GM18907 (cell line): ENCODE measurements around the gene GZMH.
"Not testable (repeated sequence)": the region's sequence is repeated elsewhere in the genome, so short reads cannot be mapped to it uniquely, and the experiment has no call there.

Experiments
- ATAC-seq: cut with Tn5 transposase; IDR thresholded peaks from one replicate; pipeline ENCODE4 v1.9.1; 2021; ENCODE audit warnings: mild to moderate bottlenecking, moderate library complexity; ENCODE audit not compliant: unreplicated experiment

Gene GZMH

DNA sequence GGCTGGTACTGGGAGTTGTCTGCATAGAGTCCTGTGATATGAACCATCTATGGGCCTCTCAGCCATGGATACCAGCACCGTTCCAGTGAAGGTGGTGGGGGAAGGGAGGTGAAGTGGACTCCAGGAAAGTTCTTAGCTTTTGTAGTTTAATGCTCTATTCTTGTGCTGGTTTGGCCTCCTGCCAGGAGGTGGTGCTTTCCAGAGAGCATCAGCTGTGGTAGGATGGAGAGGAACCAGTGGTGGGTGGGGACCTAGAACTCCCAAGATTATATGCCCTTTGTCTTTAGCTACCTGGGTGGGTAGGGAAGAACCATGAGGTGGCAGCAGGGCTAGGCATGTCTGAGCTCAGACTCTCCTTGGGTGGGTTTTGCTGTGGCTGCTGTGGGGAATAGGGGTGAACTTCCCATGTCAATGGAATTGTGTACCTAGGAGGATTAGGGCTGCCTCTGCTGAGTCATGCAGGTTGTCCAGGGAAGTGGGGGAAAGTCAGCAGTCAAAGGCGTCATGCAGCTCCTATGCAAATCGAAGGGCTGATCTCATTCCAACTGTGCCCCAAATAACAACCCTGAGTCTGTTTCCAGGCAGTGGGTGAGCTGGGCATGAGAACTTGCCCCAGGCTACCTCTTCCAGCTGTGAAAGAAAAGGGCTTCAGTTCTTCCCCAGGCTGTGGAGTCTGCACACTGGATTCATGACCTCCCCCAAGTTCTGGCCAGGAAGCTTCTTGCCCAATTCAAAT is 14.2 kb downstream of the GZMH start:
- no peak for ATAC-seq

DNA sequence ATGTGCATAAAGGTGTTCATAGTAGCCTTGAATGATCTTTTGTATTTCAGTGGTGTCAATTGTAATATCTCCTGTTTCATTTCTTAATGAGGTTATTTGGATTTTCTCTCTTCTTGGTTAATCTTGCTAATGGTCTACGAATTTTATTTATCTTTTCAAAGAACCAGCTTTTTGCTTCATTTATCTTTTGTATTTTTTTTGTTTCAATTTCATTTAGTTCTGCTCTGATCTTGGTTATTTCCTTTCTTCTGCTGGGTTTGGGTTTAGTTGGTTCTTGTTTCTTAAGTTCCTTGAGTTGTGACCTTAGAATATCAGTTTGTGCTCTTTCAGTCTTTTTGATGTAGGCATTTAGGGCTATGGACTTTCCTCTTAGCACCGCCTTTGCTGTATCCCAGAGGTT is 18.5 kb downstream of the GZMH start:
- ATAC-seq = not testable (repeated sequence)

DNA sequence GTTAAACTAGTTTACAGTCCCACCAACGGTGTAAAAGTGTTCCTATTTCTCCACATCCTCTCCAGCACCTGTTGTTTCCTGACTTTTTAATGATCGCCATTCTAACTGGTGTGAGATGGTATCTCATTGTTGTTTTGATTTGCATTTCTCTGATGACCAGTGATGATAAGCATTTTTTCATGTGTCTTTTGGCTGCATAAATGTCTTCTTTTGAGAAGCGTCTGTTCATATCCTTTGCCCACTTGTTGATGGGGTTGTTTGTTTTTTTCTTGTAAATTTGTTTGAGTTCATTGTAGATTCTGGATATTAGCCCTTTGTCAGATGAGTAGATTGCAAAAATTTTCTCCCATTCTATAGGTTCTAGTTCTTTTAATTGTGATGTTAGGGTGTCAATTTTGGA is 25.1 kb downstream of the GZMH start:
- not testable (repeated sequence) for ATAC-seq

DNA sequence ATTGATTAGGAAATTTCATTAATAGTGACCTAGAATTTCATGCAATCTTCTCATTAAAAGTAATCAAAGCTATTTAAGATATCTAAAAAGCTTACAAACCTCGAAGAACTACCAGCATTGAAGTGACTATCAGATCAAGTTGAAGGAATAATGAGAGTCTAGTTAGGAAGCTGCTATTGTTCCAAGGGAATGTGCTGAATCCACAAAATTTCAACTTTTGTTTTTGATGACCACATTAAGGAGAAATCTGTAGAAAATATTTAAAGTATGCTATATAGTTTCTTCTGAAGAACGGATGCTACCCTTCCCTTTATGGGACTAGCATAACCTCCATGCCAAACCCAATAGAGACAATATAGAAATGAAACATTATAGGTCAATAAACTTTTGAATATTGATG is 30.9 kb downstream of the GZMH start:
- ATAC-seq = no peak

DNA sequence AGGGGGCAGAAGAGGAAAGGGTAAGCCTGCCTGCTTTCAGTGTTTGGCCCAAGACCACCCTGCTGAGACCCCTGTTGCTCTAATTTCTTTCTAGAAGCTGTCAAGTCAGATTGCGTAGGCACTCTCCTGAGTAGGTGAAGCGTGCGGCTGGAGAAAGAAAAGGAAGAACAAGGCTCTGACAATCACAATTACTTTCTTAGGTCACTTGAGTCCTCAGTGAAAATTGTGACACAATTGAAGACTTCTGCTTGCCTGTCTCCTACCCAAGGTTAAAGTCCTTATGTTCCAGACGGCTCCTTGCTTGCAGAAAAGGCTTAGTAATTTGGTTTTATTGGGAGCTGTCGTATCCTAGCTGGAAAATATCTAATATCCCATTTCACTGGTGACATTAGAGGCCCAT is 32.7 kb downstream of the GZMH start:
- no peak for ATAC-seq

DNA sequence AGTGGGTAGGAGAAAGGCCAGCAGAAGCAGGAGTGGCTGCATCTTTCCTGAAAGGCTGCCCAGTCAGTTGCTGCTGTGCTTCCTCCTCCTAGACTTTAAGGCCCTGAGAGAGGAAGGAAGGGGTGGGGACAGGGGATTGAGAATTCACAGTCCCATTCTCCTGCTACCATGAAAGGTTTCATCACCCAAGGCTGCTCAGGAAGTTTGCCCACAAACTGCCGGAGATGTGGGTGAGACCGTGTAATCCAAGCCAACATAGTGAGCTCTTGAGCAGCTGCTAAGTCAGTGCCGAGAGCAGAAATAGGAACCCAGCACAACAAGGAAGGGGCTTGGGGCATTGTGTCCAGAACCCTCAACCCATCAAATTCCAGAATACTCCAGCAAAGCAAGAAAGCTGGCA is 33.3 kb downstream of the GZMH start, which contains the start of gene CTSG:
CTSG (minus strand) TSS at position 69 of the 400 bp plus-strand sequence; CDS start at position 42, 27 bp downstream.
- no peak for ATAC-seq

DNA sequence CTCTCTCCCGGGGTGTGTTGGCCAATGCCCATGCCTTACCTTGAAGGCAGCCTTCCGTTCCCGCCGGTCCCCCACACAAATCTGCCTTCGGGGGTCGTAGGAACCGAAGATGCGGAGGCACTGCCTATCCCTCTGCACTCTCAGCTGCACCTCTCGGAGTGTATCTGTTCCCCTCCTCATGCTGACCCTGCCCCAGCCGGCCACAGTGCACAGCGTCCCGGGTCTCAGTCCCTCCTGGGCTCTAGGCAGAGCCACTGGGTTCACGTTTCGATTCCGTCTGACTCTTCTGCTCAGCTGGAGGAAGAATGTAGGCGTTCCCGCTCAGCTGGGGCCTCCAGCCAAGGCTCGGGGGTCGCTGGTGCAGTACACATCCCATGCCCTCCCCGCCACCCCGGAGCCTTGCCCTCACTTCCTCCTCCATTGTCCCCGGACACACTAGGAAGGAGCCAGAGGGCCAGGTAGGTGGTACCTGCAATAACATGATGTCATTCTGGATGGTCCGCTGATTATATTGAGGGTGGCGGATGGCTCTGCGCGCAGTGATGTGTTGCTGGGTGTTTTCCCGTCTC is 35.2 kb downstream of the GZMH start:
- ATAC-seq = no peak

DNA sequence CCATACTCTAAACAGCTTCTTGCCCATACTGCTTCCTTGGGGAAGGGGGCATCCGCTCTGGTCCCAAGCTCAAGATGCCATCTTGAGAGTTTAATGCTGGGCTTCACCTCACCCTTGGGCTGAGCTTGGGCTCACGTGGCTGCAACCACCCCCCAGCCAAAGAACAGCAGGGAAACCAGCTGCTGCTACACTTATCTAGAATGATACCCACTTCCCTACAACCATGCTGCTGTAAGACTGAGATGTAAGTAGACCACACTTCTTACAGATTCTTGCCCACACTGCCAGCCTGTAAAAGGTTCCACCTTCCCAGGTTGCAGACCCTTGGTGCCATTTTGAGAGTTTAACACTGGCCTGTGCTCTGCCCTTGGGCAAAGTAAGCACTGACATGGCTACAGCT is 43.2 kb downstream of the GZMH start:
- no peak for ATAC-seq

DNA sequence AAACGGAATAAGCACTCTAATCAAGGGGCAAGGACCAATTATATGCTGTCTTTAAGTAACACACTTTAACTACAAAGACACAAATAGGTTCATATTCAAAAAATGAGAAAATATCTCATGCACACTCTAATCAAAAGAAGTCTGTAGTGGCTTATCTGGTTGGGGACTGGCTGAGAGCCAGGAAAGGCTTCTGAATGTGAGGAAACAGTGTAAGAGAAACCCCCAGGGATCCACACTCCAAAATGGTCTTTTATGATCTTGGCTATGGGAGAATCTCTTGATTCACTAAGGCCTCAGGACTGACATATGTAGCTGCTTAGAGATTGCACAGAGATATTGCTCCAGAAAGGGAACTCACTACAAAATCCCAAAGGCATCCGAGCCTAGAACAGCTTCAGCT is 43.7 kb downstream of the GZMH start:
- ATAC-seq = no peak

DNA sequence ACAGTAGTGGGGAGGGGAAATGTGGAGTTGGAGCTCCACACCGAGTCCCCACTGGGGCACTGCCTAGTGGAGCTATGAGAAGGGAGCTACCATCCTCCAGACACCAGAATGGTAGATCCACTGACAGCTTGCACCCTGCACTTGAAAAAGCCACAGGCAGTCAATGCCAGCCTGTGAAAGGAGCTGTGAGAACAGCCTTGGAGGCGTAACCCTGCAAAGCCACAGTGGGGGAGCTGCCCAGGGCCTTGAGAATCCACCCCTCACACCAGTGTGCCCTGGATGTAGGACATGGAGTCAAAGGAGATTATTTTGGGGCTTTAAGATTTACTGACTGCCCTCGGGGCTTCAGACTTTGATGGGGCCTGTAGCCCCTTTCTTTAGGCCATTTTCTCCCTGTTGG is 46.0 kb downstream of the GZMH start:
- no peak for ATAC-seq

DNA sequence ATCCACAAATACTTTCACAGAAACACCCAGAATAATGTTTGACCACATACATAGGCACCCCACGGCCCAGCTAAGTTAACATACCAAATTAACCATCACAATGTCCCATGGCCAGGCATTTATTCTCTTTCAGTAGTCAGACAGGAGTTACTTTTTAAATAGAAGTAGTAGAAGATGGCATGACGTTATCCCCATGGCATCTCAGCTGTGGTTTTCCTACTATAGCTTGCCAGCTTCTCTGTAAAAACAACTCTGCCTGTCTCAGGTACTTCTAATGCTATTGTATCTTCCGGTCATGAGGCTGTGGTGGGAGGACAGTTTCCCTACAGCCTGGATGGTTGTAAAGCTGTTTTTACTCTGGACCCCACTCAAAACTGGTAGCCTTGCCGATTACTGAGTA is 52.7 kb downstream of the GZMH start:
- no peak for ATAC-seq
